ENCODE data around the gene TBX1. TPM values are rescaled to one million over a fixed set of nuclear protein-coding genes. Genes with fewer than 3 reads are reported as not detected.

The TBX1 gene
- total RNA-seq, 1 experiment from 2014 or later = 3.9 TPM

GRCh38 chr22:19808873-19809478 lies 48.4 kb downstream of the TBX1 start:
- intact Hi-C loops (cut with micrococcal nuclease) = no loop called here
- peaks cover 16 to 20% of the 10 kb centered on the region in 2 experiments for H3K4me1 ChIP-seq (ENCODE audit: control insufficient read depth in 1 of 2, insufficient read depth in 2 of 2, low read length in 2 of 2)
- DNase-seq (ENCODE audit: low read depth, low spot score) (no peak), ATAC-seq (no peak)
- no peak for TF ChIP-seq SRF (IDR thresholded peaks at IDR 0.05; ENCODE audit: low read depth)
- no peak for TF ChIP-seq JUND (IDR thresholded peaks at IDR 0.05)
- TF ChIP-seq REST (IDR thresholded peaks at IDR 0.05; ENCODE audit: low read depth) = no peak
- TF ChIP-seq ELF1 (IDR thresholded peaks at IDR 0.05; ENCODE audit: borderline replicate concordance, low read depth) = no peak
- no peak overlapping the region for H3K9ac ChIP-seq (ENCODE audit: low read length)
- H4K20me1 ChIP-seq (ENCODE audit: insufficient read depth) = no peaks in the 10 kb centered on the region
- H2AFZ ChIP-seq (ENCODE audit: low read depth, low read length, poor library complexity, severe bottlenecking) = no peak overlapping the region
- no peak overlapping the region for H3K4me3 ChIP-seq (replicated peaks in 1 of 2; ENCODE audit: low read depth in 1 of 2, low read length in 2 of 2)
- ChIA-PET RAD21 (ENCODE audit: low non-redundant PET in 1 of 2, low total read pairs in 2 of 2, uncharacterized antibody in 2 of 2, unreplicated experiment in 2 of 2) (no interaction called here), POLR2A (no interaction called here), CTCF (no interaction called here)
- no peak overlapping the region for H3K27ac ChIP-seq (ENCODE audit: low read depth, low read length)
- H3K9me3 ChIP-seq (ENCODE audit: control insufficient read depth in 1 of 2, insufficient read depth in 1 of 2, low read depth in 1 of 2, low read length in 2 of 2) = no peaks in the 10 kb centered on the region
- no peaks in the 10 kb centered on the region for H3K9me2 ChIP-seq (ENCODE audit: insufficient read depth)
- no peaks in the 10 kb centered on the region for H3K79me2 ChIP-seq (ENCODE audit: insufficient read depth, low read length)
- no peaks in the 10 kb centered on the region for H3K36me3 ChIP-seq (ENCODE audit: control insufficient read depth in 1 of 2, insufficient read depth in 2 of 2, low read length in 2 of 2)
- no peak overlapping the region for H3K4me2 ChIP-seq (ENCODE audit: low read length)
- no peaks in the 10 kb centered on the region for H3K27me3 ChIP-seq (ENCODE audit: insufficient read depth, low read length)
- no TSS peak for BruUV-seq (replicated peaks)

- H3K27ac ChIP-seq (ENCODE audit: low read depth, low read length) = no peak overlapping the region
- no peak overlapping the region for H3K4me3 ChIP-seq (replicated peaks in 1 of 2; ENCODE audit: low read depth in 1 of 2, low read length in 2 of 2)
- RAD21 ChIA-PET (ENCODE audit: low non-redundant PET in 1 of 2, low total read pairs in 2 of 2, uncharacterized antibody in 2 of 2, unreplicated experiment in 2 of 2) = no interaction called here
- no TSS peak for BruUV-seq (replicated peaks)
- CTCF ChIA-PET = no interaction called here
- H3K79me2 ChIP-seq (ENCODE audit: insufficient read depth, low read length) = no peaks in the 10 kb centered on the region
- DNase-seq (ENCODE audit: low read depth, low spot score) (no peak), ATAC-seq (no peak)
- H2AFZ ChIP-seq (ENCODE audit: low read depth, low read length, poor library complexity, severe bottlenecking) = no peak overlapping the region
- H3K9me2 ChIP-seq (ENCODE audit: insufficient read depth) = no peaks in the 10 kb centered on the region
- no peaks in the 10 kb centered on the region for H3K27me3 ChIP-seq (ENCODE audit: insufficient read depth, low read length)
- no peak overlapping the region for H3K9ac ChIP-seq (ENCODE audit: low read length)
- intact Hi-C loops (cut with micrococcal nuclease) = no loop called here
- peaks cover 16 to 20% of the 10 kb centered on the region in 2 experiments for H3K4me1 ChIP-seq (ENCODE audit: control insufficient read depth in 1 of 2, insufficient read depth in 2 of 2, low read length in 2 of 2)
- no peak overlapping the region for H3K4me2 ChIP-seq (ENCODE audit: low read length)
- H4K20me1 ChIP-seq (ENCODE audit: insufficient read depth) = no peaks in the 10 kb centered on the region
- TF ChIP-seq TCF7L2 (IDR thresholded peaks at IDR 0.05; ENCODE audit: borderline replicate concordance, extremely low read depth, insufficient read depth, insufficient read length) (no peak), ZFX (IDR thresholded peaks at IDR 0.05) (no peak), MAX (IDR thresholded peaks at IDR 0.05) (no peak), EZH2phosphoT487 (IDR thresholded peaks at IDR 0.05; ENCODE audit: borderline replicate concordance) (no peak), FOSL1 (IDR thresholded peaks at IDR 0.05; ENCODE audit: low read depth) (no peak), ATF3 (IDR thresholded peaks at IDR 0.05) (no peak), EZH2 (IDR thresholded peaks at IDR 0.05) (no peak), YY1 (IDR thresholded peaks at IDR 0.05; ENCODE audit: extremely low read depth, insufficient replicate concordance, low read depth, low read length) (no peak)
- POLR2A ChIA-PET = no interaction called here
- H3K9me3 ChIP-seq (ENCODE audit: control insufficient read depth in 1 of 2, insufficient read depth in 1 of 2, low read depth in 1 of 2, low read length in 2 of 2) = no peaks in the 10 kb centered on the region
- H3K36me3 ChIP-seq (ENCODE audit: control insufficient read depth in 1 of 2, insufficient read depth in 2 of 2, low read length in 2 of 2) = no peaks in the 10 kb centered on the region
Measured at GRCh38 chr22:19809741-19810140, 49.2 kb downstream of the TBX1 start.

Data from HCT116 (cell line).